Smooth muscle cell of the brain vasculature (primary cell): ENCODE results near the gene TTC22.
A peak's percentile ranks its signal among the peaks of the same experiment; 100 is the strongest.

ENCODE experiments used
- DNase-seq: peaks from one replicate; pipeline ENCODE4 v3.0.0-alpha.2; 2012; ENCODE audit warnings: low read depth, low spot score

TTC22 gene

DNA sequence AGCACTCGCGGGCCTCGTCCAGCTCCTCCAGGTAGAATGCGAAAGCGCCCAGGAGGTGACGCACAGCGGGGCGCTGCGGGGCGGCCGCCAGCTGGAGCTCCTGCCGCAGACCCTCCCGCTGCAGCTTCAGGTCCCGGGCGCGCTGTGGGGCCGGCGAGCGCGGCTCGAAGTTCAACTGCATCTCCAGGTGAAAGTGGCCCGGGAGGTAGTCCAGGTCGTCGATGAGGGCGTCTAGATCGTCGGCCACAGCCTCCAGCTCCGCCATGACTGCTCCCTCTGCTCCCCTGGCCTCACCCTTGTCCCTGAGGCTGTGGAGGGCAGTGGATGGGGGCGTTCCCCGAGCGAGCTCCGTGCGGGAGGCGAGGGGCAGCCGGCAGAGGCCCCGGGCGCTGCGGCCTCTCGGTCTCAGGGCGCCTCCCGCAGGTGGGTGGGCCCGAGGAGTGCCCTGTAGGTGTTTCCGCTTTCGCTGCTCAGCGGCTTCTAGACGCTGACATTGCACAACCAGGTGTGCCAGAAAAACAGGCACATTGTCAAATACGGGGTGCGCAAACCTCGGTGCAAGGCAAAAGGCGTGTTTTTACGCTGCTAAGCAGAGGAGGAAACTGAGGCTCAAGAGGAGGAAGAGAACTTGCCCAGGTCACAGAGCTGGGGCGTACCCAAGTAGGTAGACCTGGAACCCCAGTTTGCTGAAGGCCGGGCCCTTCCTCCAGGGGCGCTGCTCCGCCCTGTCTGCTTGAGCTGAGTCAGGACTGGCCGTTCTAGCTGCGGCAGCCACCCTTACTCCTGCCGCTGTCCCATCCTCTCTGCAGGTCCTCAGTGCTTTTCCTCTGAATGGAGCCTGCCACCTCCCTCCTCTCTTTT, at the start of gene TTC22:
Gene TTC22, minus strand, starts transcription at position 425 of the 861 bp plus-strand sequence. Its CDS starts 160 bp downstream, at position 265.
- no peak for DNase-seq

DNA sequence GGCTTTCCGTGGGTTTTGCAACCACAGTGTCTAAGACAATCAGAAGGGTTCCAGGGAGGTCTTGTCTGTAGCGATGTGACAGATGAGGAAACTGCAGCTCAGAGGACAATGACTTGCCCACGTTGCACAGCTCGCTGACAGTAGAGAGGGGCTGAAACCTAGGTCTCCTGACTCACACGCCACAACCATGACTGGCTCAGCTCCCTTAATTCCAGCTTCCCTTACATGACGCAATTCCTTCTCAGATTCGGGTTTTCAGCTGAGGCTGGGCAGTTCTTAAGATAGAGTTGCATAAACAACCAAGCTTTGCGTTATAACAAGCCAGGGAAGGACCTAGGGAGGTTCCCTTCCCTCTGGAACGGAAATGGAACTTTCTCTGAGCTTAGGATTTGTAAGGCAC, 49.6 kb upstream of the TTC22 start:
- peak; percentile 39 for DNase-seq

DNA sequence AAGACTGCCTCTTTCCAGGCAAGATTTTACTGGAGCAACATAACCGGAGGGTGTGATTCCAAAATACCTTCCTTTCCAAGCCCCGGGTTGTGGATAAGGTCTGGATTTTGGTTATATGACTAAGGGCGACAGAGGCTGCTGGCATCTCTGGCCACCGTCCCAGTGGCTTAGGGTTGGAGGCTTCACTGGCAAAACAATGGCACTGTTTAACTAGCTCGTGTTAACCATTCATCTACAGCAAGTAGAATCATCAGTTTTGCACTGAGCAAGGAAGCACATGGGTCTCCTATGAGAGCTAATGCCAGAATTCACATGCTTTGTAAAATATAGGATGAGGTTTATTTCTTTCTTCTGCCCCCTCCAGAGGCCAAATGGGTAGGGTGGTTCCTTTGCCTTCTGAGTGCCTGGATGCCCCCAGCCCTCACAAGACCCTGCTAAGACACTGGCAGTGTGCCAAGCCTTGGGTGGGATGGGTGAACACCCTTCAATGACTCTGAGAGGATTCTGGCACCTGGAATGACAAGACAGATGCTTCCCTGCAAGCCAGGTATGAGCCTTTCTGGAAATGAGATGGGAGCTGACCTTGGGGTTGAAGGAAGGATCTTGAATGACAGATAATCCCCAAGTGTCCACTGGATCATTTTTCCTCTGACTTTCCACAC, 49.1 kb upstream of the TTC22 start:
- no peak for DNase-seq

DNA sequence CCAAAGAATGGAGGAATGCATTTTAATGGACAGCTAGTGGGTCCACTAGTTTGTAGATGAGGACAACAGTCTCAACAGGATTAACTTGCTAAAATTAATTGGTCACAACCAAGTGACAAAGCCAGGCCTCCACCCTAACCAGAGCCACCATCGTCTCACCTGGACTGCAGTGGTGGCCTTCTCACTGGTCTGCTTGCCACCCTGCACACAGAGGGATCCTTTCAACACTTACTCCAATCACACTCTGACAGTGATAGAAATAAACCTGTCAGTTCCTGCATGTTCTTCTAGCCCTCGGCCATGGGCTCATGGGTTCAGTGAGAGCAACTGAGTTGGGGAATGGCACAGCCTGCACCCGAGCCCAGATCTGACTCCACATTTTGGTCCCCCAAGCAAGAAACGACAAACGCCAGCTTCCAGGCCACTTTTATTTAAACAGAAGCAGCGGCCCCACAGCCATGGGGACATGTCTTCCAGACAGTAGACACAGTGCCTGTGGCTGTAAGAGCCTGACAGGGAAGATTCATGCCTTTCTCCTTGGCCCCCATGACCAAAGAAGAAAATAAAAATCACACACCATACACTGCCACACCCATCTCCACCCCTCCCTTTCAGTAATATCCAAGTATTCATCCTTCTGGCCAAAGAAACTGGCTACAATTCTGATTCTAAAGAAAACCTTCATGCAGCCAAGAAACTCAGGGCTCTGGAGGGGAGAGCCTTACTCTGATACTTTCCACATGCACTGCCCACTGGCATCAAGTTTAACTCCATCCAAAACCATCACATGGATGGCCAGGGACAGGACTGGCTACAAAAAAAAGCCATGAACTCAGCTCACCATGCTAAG, 48.3 kb upstream of the TTC22 start:
- no peak for DNase-seq

DNA sequence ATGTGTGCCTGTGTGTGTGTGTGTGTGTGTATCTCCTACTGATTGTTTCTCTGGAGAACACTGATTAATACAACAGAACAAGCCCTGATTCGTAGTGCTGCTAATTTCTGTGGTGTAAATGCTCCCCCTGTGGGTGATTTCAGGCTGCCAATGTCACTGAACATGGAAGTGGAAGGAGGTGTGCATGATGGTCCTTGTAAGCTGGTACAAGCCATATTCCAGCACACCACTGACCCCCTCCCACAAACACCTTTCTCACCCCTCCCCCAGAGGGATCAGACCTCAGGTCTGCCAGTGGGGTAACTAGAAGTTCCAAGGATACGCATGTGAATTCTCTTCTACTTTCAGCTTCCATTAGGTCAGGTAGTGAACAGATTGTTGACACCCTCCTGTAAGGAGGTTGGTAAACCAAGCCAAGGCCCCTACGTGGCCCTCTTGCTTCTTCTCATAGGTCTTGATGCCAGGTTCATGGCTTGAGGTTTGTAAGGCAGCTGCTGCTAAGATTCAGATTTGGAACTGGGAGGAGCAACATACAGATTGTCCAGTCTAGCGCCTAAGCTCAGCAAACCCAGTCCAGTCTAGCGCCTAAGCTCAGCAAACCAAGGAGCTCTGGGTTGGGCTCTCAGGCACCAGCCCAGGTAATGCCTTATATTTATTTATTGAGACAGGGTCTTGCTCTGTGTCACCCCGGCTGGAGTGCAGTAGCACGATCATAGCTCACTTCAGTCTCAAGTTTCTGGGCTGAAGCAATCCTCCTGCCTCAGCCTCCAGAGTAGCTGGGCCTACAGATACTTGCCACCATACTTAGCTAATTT, 47.2 kb upstream of the TTC22 start:
- DNase-seq, result no peak

DNA sequence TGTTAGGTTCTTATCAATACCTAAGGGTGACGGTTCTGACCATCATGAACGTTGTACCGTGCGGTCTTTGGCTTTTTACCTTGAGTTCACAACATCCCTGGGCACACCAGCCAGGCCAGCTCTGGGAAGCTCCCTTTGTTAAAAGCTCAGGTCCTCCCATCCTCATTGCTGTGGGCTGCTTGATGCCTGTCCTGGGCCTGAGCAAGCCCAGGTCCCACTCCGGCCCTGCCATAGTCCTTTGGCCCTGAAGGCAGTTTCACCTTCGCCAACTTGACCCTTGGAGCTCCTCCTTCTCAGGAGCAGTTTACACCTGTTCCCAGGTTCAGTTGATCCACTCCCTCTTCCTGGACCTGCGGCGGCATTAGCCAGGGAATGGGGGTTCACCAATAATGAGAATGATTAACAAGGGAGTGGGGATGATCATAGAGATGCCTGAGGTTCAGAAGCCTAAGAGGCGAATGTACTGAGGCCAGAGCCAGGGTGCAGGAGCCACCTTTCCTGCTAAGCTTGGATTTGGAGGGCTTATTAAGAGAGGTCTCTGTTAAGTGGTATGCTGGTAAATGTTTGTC, 45.7 kb upstream of the TTC22 start:
- no peak for DNase-seq

GRCh38 chr1:54846301-54846700, 45.2 kb upstream of the TTC22 start:
- DNase-seq, result no peak

GRCh38 chr1:54845772-54846171, 44.6 kb upstream of the TTC22 start:
- no peak for DNase-seq

- no peak for DNase-seq
These were observed 43.4 kb upstream of the TTC22 start for GRCh38 chr1:54844564-54844963.

DNA sequence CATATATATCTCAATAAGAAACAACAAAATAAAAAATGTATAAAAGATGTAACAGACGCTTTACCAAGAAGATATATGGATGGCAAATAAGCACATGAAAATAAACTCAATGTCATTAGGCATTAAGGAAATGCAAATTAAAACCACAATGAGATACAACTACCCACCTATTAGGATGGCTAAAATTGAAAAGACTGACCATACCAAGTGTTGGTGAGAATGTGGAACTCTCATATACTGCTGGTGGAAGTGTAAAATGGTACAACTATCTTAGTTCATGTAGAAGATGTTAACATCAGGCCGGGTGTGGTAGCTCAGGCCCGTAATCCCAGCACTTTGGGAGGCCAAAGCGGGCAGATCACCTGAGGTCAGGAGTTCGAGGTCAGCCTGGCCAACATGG, 42.3 kb upstream of the TTC22 start:
- no peak for DNase-seq

GRCh38 chr1:54842963-54843362, 41.8 kb upstream of the TTC22 start:
- no peak for DNase-seq

DNA sequence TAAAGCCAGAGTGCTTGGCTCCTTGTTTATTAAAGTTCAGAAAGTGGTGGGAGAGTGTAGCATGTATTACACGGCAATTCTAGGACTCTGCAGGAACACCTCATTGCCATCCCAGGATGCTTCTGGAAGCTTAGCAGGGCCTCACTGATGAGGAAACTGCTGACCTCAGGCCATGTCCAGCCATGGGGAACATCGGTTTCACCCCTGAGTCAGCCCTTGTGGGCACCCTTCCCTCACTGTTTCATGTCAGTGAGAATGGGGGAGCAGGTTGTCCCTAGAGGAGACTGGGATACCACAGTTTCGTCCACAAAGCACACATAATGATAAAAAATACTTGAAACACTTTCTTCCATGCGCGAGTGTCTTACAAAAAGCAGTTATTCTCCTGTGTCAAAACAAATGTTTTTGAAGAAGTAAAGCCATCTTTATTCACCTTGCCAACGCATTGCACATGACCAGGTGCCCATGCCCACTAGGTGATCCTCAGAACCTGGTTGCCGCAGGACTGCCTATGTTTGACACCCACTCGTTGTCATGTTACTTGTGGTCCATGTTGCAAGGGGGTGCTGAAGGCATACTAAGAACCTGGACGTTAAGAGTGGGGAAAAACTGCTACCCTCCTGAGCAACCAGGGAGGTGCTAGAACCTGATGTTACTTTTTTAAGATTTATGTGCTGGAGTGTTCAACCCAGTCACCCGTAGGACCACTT, 41.2 kb upstream of the TTC22 start:
- DNase-seq, result no peak

GRCh38 chr1:54839824-54840223, 38.7 kb upstream of the TTC22 start:
- no peak for DNase-seq

- no peak for DNase-seq
These were observed 37.5 kb upstream of the TTC22 start for GRCh38 chr1:54838565-54839180.

DNA sequence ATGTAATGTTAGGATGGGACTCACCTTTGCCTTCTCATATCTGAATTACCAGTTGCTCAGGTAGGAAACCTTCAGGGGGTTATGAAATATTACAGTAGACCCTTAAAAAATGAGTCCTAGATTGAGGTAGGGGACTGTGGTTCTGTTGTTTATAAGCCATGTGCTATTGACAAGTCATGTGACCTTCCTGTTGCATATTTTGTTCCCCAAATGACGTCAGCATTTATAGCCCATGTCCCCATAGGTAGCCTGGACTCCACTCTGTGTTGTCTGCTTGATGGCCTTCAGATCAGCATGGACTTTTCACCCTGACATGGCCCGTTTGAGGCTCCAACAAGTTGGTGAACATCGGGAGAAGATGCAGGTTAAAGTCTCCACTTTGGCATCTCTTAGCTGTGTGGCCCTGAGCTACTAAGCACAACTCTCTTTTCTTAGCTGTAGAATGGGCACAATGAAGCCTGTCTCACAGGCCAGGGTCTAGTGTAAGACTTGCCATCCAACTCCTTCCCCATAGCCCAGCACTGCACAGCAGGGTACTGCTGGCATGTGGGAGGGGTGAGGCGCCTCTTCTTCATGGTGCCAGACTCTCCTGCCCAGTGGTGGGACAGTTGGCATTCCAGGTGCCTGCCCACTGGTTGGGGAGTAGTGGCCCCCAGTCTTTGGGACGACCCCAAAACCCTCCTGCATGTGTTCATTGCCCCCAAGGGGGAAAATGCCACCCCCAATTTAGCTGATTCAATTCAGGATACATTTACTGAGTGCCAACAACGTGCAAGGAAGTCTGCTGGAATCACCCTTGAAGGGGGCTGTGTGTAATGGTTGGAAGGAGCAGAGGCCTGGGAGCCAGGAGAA, 36.1 kb upstream of the TTC22 start:
- no peak for DNase-seq

DNA sequence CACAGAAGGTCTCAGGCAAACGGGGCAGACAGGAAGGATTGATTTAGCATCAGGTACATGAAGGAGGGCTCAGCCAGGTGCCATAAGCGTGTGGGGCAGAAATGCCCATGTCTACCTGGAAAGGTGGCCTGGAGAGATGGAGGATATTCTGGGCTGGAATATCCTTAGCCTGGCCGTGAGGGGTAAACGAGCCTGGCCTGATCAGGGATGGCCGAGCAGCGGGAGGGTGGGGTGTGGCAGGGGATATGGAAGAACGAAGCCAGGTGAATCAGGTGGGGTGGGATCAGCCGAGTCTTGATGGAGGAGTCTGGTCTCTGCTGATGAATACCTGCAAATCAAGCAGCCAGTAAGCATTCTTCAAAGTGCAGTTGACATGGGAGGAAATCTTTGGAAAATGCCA, 35.5 kb upstream of the TTC22 start:
- no peak for DNase-seq

DNA sequence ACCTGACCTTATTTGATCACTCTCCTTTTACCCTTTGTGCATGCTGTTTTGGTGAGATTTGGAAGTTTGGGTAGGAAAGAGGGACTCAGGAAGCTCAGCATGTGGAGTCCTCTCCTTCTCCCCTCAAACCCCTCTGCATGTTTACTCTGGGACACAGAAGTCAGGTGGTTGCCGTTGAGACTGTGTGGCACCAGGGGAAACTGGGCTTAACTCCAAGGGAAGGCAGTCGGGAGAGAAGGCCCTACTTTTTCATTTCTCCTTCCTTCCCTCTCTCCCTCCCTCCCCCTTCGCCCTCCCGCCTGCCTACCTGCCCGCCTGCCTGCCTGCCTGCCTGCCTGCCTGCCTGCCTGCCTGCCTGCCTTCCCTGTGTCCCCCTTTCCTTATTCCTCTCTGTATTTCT, 34.8 kb upstream of the TTC22 start:
- no peak for DNase-seq

DNA sequence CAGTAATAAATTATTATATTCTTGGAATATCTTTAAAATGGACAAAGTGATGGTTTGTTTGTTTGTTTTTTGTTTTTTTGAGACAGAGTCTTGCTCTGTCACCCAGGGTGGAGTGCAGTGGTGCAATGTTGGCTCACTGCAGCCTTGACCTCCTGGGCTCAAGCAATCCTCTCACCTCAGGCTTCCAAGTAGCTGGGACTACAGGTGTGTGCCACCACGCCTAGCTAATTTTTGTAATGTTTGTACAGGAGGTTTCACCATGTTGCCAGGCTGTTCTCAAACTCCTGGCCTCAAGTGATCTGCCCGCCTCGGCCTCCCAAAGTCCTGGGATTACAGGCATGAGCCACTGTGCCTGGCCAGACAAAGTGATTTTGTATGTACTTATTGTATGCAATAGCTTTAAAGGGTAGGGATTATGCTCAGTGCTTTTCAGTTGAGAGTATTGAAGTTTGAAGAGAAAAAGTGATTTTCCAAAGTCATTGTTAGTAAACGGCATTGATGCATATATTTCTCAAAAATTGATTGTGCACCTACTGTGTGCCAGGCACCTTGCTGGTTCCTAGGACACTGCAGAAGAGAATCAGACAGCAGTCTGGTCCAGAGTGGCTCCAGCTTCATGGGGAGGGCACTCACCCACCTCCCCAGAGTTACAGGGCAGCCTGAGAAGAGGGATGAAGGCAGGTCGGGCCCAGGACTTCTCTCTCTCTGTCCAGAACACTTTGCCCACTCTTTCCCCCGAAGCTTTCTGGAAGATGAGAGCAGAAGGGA, 34.2 kb upstream of the TTC22 start:
- DNase-seq, result no peak
